CD14-positive monocyte (primary cell): Measurements from ENCODE around the gene MED12L. TPM values are rescaled to one million over a fixed set of nuclear protein-coding genes. Genes with fewer than 3 reads are reported as not detected.

Source experiments
- DNase-seq, 3 donors: peaks; one replicate each; pipeline ENCODE4 v3.0.0-alpha.2; 2011 to 2022
- H2AFZ ChIP-seq: 2 replicates; pipeline ENCODE4 v1.6.0; 2012; ENCODE audit warnings: mild to moderate bottlenecking, low read depth, low read length, inconsistent platforms; ENCODE audit not compliant: insufficient read depth, poor library complexity, severe bottlenecking
- H3K27ac ChIP-seq, 2 donors: 1 replicate in 1 of 2; 2 replicates in 1 of 2; pipeline ENCODE4 v1.5.1; 2012 to 2013; ENCODE audit warnings: low read length in 2 of 2, control low read depth in 1 of 2, inconsistent platforms in 1 of 2, low read depth in 1 of 2, mild to moderate bottlenecking in 1 of 2
- H3K27me3 ChIP-seq, 2 donors: one replicate each; pipeline versions ENCODE4 v1.6.0 to v1.6.1; 2011 to 2013; ENCODE audit warnings: low read length in 2 of 2; ENCODE audit not compliant: control insufficient read depth in 2 of 2, insufficient read depth in 2 of 2
- H3K36me3 ChIP-seq, 2 donors: replicated peaks in 1 of 2; 1 replicate in 1 of 2; 2 replicates in 1 of 2; pipeline versions ENCODE4 v1.5.1 to v1.6.1; 2012 to 2013; ENCODE audit warnings: low read length in 2 of 2, control low read depth in 1 of 2, inconsistent platforms in 1 of 2, mild to moderate bottlenecking in 1 of 2; ENCODE audit not compliant: insufficient read depth in 2 of 2, control insufficient read depth in 1 of 2
- H3K4me1 ChIP-seq, 2 donors: 1 replicate in 1 of 2; 2 replicates in 1 of 2; pipeline versions ENCODE4 v1.5.1 to v1.6.1; 2012 to 2013; ENCODE audit warnings: low read length in 2 of 2, control low read depth in 1 of 2, inconsistent platforms in 1 of 2, mild to moderate bottlenecking in 1 of 2, moderate library complexity in 1 of 2; ENCODE audit not compliant: insufficient read depth in 2 of 2, control insufficient read depth in 1 of 2
- H3K4me2 ChIP-seq: replicated peaks from 2 replicates; pipeline ENCODE3; 2012; ENCODE audit warnings: low read length, moderate library complexity, mild to moderate bottlenecking; ENCODE audit not compliant: poor library complexity, severe bottlenecking; ENCODE audit errors: extremely low read depth
- H3K4me3 ChIP-seq, 3 experiments: fragments of 200-600 bp in 1 of 3; sonication (generic) in 1 of 3; replicated peaks in 1 of 3; 1 replicate in 2 of 3; 2 replicates in 1 of 3; pipeline ENCODE4 v1.5.1; 2011 to 2013; ENCODE audit warnings: low read length in 3 of 3, mild to moderate bottlenecking in 3 of 3, control low read depth in 2 of 3, low read depth in 2 of 3, inconsistent platforms in 1 of 3, moderate library complexity in 1 of 3
- H3K79me2 ChIP-seq: 2 replicates; pipeline ENCODE4 v1.6.0; 2012; ENCODE audit warnings: mild to moderate bottlenecking, control low read depth, inconsistent platforms, low read length, moderate library complexity; ENCODE audit not compliant: insufficient read depth
- H3K9ac ChIP-seq: 2 replicates; pipeline ENCODE4 v1.6.0; 2017; ENCODE audit warnings: low read length, mild to moderate bottlenecking; ENCODE audit not compliant: insufficient read depth, poor library complexity, severe bottlenecking
- H3K9me3 ChIP-seq, 2 donors: replicated peaks in 1 of 2; 1 replicate in 1 of 2; 2 replicates in 1 of 2; pipeline versions ENCODE4 v1.5.1 to v1.6.1; 2012 to 2013; ENCODE audit warnings: low read length in 2 of 2, control low read depth in 1 of 2; ENCODE audit not compliant: control insufficient read depth in 1 of 2, insufficient read depth in 1 of 2
- H4K20me1 ChIP-seq: 2 replicates; pipeline ENCODE4 v1.6.0; 2012; ENCODE audit warnings: mild to moderate bottlenecking, low read length, control low read depth, moderate library complexity; ENCODE audit not compliant: insufficient read depth
- H3K27ac Mint-ChIP-seq, 7 donors: one replicate each; pipeline ENCODE4 v1.8.0; 2020; ENCODE audit warnings: mild to moderate bottlenecking in 7 of 7, mixed read lengths in 7 of 7, moderate library complexity in 6 of 7, inconsistent platforms in 2 of 7
- H3K27me3 Mint-ChIP-seq, 3 donors: one replicate each; pipeline ENCODE4 v1.8.0; 2021 to 2022; ENCODE audit warnings: low read depth in 3 of 3, mild to moderate bottlenecking in 3 of 3, mixed read lengths in 3 of 3, moderate library complexity in 3 of 3, inconsistent platforms in 1 of 3
- H3K36me3 Mint-ChIP-seq, 2 donors: one replicate each; pipeline ENCODE4 v1.8.0; 2020; ENCODE audit warnings: mixed read lengths in 2 of 2, inconsistent platforms in 1 of 2, mild to moderate bottlenecking in 1 of 2
- H3K4me1 Mint-ChIP-seq: one replicate; pipeline ENCODE4 v1.8.0; 2020; ENCODE audit warnings: mild to moderate bottlenecking, mixed read lengths
- H3K4me3 Mint-ChIP-seq, 2 donors: one replicate each; pipeline ENCODE4 v1.8.0; 2020; ENCODE audit warnings: mild to moderate bottlenecking in 2 of 2, mixed read lengths in 2 of 2, moderate library complexity in 1 of 2
- H3K9me3 Mint-ChIP-seq, 7 donors: one replicate each; pipeline ENCODE4 v1.8.0; 2020 to 2022; ENCODE audit warnings: mixed read lengths in 7 of 7, mild to moderate bottlenecking in 6 of 7, moderate library complexity in 6 of 7, inconsistent platforms in 2 of 7
- WGBS: methylation state at CpG from one replicate; pipeline ENCODE4 v1.1.5; 2013; ENCODE audit warnings: missing lambda C conversion rate; ENCODE audit not compliant: insufficient coverage; 5-methylcytosine and 5-hydroxymethylcytosine counted together
- intact Hi-C, 2 donors: fragments of 100-400 bp; cut with micrococcal nuclease; formaldehyde crosslinking; loops; one replicate each; pipeline versions ENCODE4 v1.15.0 to v1.15.1; 2023
- polyA plus RNA-seq, 3 donors: library from polyadenylated mRNA; depleted of rRNA in 1 of 3; unstranded in 2 of 3; stranded (reverse) in 1 of 3; fragments of 300-500 nt in 2 of 3; fragments of >200 nt in 1 of 3; fragmentation: Illumina TruSeq in 2 of 3; gene quantifications; 1 replicate in 2 of 3; 2 replicates in 1 of 3; pipeline ENCODE4 v1.2.3, GENCODE V29; 2012 to 2021
- TF ChIP-seq, protein P1 (sequence below): fragments of 200-600 bp; IDR thresholded peaks from one replicate; pipeline ENCODE4 v1.8.0; 2022; ENCODE audit warnings: antibody characterized with exemption, mild to moderate bottlenecking

MED12L gene
- polyA plus RNA-seq, 3 donors = 0.12 to 0.29 TPM; not detected in 1

DNA sequence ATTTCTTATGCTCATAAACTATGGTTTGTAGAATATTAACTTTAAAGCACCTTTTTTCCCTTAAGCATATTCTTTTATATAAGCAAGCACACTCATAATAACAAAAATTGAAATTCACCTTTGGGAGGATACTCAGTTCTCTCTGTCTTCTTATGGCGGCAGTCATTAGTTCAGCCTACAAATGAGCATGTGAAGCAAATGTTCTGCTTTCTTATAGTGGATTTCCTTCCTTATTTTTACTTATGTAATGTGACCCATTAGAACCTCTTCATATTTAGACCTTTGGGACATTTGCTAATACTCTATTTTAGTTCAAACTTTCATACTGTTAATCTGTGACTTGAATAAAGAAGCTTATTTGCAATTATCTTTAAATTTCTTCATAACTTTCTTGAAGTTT is 243.9 kb downstream of the MED12L start, which contains the start of gene P2RY13:
P2RY13 (minus strand) TSS at position 187 of the 400 bp plus-strand sequence; CDS start at position 166, 21 bp downstream.
- H3K27ac ChIP-seq = peak within 1 kb of the TSS; percentile 47 to 87
- H3K4me3 ChIP-seq = peak within 1 kb of the TSS; percentile 52 to 99 (median 83)
- Mint-ChIP-seq H3K4me1 (peaks cover 65% of the 10 kb centered on the region), H3K27me3 (no peaks in the 10 kb centered on the region), H3K9me3 (no peaks in the 10 kb centered on the region), H3K4me3 (peak within 1 kb of the TSS; percentile 90 to 98), H3K27ac (peak within 1 kb of the TSS; percentile 89 to 96 (median 95)), H3K36me3 (peaks cover 15 to 24% of the 10 kb centered on the region in 2 donors)
- H2AFZ ChIP-seq = peak within 1 kb of the TSS; percentile 9
- peaks cover 52 to 72% of the 10 kb centered on the region in 2 donors for H3K4me1 ChIP-seq
- DNase-seq = peak; percentile 52 to 86 (median 75)
- TF ChIP-seq, protein P1, sequence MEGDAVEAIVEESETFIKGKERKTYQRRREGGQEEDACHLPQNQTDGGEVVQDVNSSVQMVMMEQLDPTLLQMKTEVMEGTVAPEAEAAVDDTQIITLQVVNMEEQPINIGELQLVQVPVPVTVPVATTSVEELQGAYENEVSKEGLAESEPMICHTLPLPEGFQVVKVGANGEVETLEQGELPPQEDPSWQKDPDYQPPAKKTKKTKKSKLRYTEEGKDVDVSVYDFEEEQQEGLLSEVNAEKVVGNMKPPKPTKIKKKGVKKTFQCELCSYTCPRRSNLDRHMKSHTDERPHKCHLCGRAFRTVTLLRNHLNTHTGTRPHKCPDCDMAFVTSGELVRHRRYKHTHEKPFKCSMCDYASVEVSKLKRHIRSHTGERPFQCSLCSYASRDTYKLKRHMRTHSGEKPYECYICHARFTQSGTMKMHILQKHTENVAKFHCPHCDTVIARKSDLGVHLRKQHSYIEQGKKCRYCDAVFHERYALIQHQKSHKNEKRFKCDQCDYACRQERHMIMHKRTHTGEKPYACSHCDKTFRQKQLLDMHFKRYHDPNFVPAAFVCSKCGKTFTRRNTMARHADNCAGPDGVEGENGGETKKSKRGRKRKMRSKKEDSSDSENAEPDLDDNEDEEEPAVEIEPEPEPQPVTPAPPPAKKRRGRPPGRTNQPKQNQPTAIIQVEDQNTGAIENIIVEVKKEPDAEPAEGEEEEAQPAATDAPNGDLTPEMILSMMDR = no peak
- peak within 1 kb of the TSS; percentile 95 for H3K4me2 ChIP-seq
- H3K9ac ChIP-seq = peak within 1 kb of the TSS; percentile 57
- peaks cover 54% of the 10 kb centered on the region for H3K79me2 ChIP-seq
- no peaks in the 10 kb centered on the region for H3K9me3 ChIP-seq
- intact Hi-C loops = loop anchor here (5.0 to 10.0 kb wide), 2 partner anchors 53 to 55 kb away; partner anchors contain the start of gene P2RY12 (in 2 of the 2)
- peaks cover 0 to 13% of the 10 kb centered on the region in 2 donors for H3K36me3 ChIP-seq
- no peaks in the 10 kb centered on the region for H3K27me3 ChIP-seq
- H4K20me1 ChIP-seq = peaks cover 27% of the 10 kb centered on the region
- no CpG with 5 or more reads among the region's 1 CpG for WGBS

DNA sequence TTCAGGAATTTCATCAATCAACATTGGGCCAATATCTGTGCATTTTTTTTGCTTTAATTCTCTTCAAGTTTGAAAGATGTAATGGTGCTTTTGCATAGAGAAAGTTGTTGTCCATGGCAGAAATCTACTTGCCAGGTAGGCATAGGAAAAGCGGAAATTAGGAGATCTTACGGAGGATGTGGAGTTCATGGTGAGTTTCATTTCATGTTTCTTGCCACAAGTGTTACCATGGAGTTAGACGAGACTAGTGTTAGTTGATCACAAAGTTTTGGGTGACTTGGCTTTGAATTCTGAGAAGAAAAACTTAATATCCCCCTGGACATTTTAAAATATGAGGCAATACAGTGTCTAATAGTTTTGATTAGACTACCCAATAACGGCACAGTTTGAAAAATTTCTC is 244.9 kb downstream of the MED12L start:
- Histone ChIP-seq H3K27ac (peak overlapping the region in 1 of 2 donors; percentile 87), H3K4me2 (peak overlapping the region; percentile 95), H3K4me3 (peak overlapping the region; percentile 12 to 99 (median 83)), H4K20me1 (peaks cover 27% of the 10 kb centered on the region), H3K79me2 (peaks cover 48% of the 10 kb centered on the region), H3K9ac (peak overlapping the region; percentile 11), H3K4me1 (peaks cover 46 to 62% of the 10 kb centered on the region in 2 donors), H2AFZ (no peak overlapping the region), H3K36me3 (peaks cover 0 to 13% of the 10 kb centered on the region in 2 donors), H3K9me3 (no peaks in the 10 kb centered on the region), H3K27me3 (no peaks in the 10 kb centered on the region)
- H3K36me3 Mint-ChIP-seq = peaks cover 15 to 24% of the 10 kb centered on the region in 2 donors
- no peaks in the 10 kb centered on the region for H3K27me3 Mint-ChIP-seq
- peak in 2 of 3 donors; percentile 65 to 74 for DNase-seq
- intact Hi-C loops = no loop called here
- H3K27ac Mint-ChIP-seq = peak overlapping the region; percentile 89 to 96 (median 94)
- H3K9me3 Mint-ChIP-seq = no peaks in the 10 kb centered on the region
- 0% methylated on average over 2 of the region's 4 CpGs for WGBS
- H3K4me1 Mint-ChIP-seq = peaks cover 54% of the 10 kb centered on the region
- H3K4me3 Mint-ChIP-seq = peak overlapping the region; percentile 42 to 43
- TF ChIP-seq, protein P1 = no peak
